HL-60 (cell line): ENCODE data around the gene FIG4.

Experiments used
- DNase-seq, 2 experiments: peaks; one replicate each; pipeline ENCODE4 v3.0.0-alpha.2; 2010 to 2020; ENCODE audit warnings: low read depth in 1 of 2, low spot score in 1 of 2
- H3K27ac ChIP-seq: fragments of 250-450 bp; sonication (Bioruptor Pico); replicated peaks from 2 replicates; pipeline ENCODE4 v1.5.1; 2020; ENCODE audit warnings: mild to moderate bottlenecking, moderate library complexity
- H3K27me3 ChIP-seq: fragments of 250-450 bp; sonication (Bioruptor Pico); 2 replicates; pipeline ENCODE4 v1.5.1; 2021; ENCODE audit warnings: mild to moderate bottlenecking, moderate library complexity; ENCODE audit not compliant: insufficient read depth, poor library complexity, severe bottlenecking
- H3K4me3 ChIP-seq: replicated peaks from 2 replicates; pipeline ENCODE4 v1.5.1; 2011; ENCODE audit warnings: mild to moderate bottlenecking, control low read depth, low read length; ENCODE audit not compliant: insufficient read depth
- CTCF ChIP-seq: IDR thresholded peaks from one replicate; pipeline ENCODE4 v1.5.1; 2011; ENCODE audit warnings: low read length, control low read depth, inconsistent platforms; ENCODE audit not compliant: insufficient read depth
- GABPA ChIP-seq: IDR thresholded peaks from 2 replicates; pipeline ENCODE4 v1.6.1; 2012; ENCODE audit warnings: low read depth
- POLR2AphosphoS5 ChIP-seq: IDR thresholded peaks from 2 replicates; pipeline ENCODE4 v1.6.1; 2012; ENCODE audit warnings: low read depth
- REST ChIP-seq: IDR thresholded peaks from 2 replicates; pipeline ENCODE4 v1.6.1; 2012; ENCODE audit warnings: low read depth; ENCODE audit not compliant: insufficient replicate concordance
- SPI1 ChIP-seq: IDR thresholded peaks from 2 replicates; pipeline ENCODE4 v1.6.1; 2012; ENCODE audit warnings: low read depth, mild to moderate bottlenecking, borderline replicate concordance

The FIG4 gene

DNA sequence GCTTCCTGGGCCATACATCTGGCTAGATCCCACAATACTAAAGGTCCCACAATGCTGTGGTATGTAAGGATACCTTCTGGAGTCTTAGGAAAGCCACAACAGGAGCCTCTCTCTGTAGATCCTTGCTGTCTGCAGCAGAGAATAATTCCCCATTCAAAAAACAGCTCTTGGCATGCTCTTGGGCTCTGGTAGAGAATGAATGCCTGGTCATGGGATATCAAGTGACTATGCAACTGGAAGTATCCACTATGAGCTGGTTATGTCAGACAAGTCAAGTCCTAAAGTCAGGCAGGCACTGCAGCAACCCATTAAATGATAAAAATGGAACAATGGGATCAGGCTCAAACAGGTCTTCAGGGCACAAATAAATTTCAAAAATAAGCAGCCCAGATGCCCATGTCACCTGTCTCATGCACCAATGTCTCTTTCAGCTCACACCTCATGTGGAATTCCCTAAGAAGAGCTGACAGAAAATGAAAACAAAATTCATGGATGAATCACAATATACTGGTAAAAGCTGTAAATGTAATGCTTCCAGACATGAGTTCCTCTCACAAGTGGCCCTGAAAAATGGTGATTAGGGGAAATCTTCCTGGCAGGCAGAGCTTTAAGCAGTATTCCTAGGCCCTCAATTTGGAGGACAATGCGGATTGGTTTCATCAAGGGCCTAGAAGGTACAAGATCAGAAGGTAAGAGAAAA is 4.4 kb upstream of the FIG4 start:
- TF ChIP-seq SPI1 (no peak), REST (no peak), POLR2AphosphoS5 (no peak), CTCF (no peak), GABPA (no peak)
- H3K27ac ChIP-seq, result no peak overlapping the region
- no peak overlapping the region for H3K4me3 ChIP-seq
- no peak for DNase-seq
- H3K27me3 ChIP-seq, result no peaks in the 10 kb centered on the region

GRCh38 chr6:109687271-109687761 is 3.8 kb upstream of the FIG4 start:
- TF ChIP-seq CTCF (no peak), POLR2AphosphoS5 (no peak), SPI1 (no peak), REST (no peak), GABPA (no peak)
- no peaks in the 10 kb centered on the region for H3K27me3 ChIP-seq
- H3K4me3 ChIP-seq, result no peak overlapping the region
- H3K27ac ChIP-seq, result no peak overlapping the region
- peak; percentile 22 to 76 for DNase-seq

GRCh38 chr6:109690373-109690736 is 741 bp upstream of the FIG4 start:
- TF ChIP-seq POLR2AphosphoS5 (no peak), SPI1 (no peak), GABPA (no peak), REST (no peak), CTCF (no peak)
- Histone ChIP-seq H3K4me3 (peak overlapping the region; percentile 98), H3K27me3 (no peaks in the 10 kb centered on the region), H3K27ac (peak overlapping the region; percentile 76)
- DNase-seq, result peak in 1 of 2 experiments; percentile 49
